Measurements from ENCODE around the gene TAGAP. TPM values are rescaled to one million over a fixed set of nuclear protein-coding genes. Genes with fewer than 3 reads are reported as not detected.
"Not testable (repeated sequence)": the region's sequence is repeated elsewhere in the genome, so short reads cannot be mapped to it uniquely, and the experiment has no call there.

TAGAP gene
- total RNA-seq, 1 donor from 2014 or later = 3.6 TPM

GRCh38 chr6:159045801-159046200 is 1.0 kb upstream of the TAGAP start:
- DNase-seq (ENCODE audit: low spot score) = no peak

- DNase-seq (ENCODE audit: low spot score) = no peak
These were observed 844 bp downstream of the TAGAP start for GRCh38 chr6:159043947-159044346.

GRCh38 chr6:159043251-159043650 is 1.5 kb downstream of the TAGAP start:
- no peak for DNase-seq (ENCODE audit: low spot score)

- no peak for DNase-seq (ENCODE audit: low spot score)
These were observed 2.0 kb downstream of the TAGAP start for GRCh38 chr6:159042826-159043181.

GRCh38 chr6:159042003-159042825 is 2.6 kb downstream of the TAGAP start:
- peak; percentile 74 for DNase-seq (ENCODE audit: low spot score)

- no peak for DNase-seq (ENCODE audit: low spot score)
These were observed 3.6 kb downstream of the TAGAP start for GRCh38 chr6:159041181-159041580.

GRCh38 chr6:159039885-159040258 is 4.9 kb downstream of the TAGAP start:
- DNase-seq (ENCODE audit: low spot score) = no peak

GRCh38 chr6:159038914-159039884 is 5.6 kb downstream of the TAGAP start:
- peak; percentile 68 for DNase-seq (ENCODE audit: low spot score)

- not testable (repeated sequence) for DNase-seq (ENCODE audit: low spot score)
These were observed 6.5 kb downstream of the TAGAP start for GRCh38 chr6:159038318-159038717.

GRCh38 chr6:159037756-159038290 is 7.0 kb downstream of the TAGAP start:
- peak; percentile 17 for DNase-seq (ENCODE audit: low spot score)

GRCh38 chr6:159036673-159037072 is 8.1 kb downstream of the TAGAP start:
- no peak for DNase-seq (ENCODE audit: low spot score)

GRCh38 chr6:159035891-159036290 is 8.9 kb downstream of the TAGAP start:
- DNase-seq (ENCODE audit: low spot score) = no peak

- DNase-seq (ENCODE audit: low spot score) = no peak
These were observed 11.4 kb downstream of the TAGAP start for GRCh38 chr6:159033160-159034049.

GRCh38 chr6:159031846-159032245 is 12.9 kb downstream of the TAGAP start:
- DNase-seq (ENCODE audit: low spot score) = no peak

GRCh38 chr6:159030168-159030567 is 14.6 kb downstream of the TAGAP start:
- DNase-seq (ENCODE audit: low spot score) = no peak

GRCh38 chr6:159025224-159025623 is 19.6 kb downstream of the TAGAP start:
- DNase-seq (ENCODE audit: low spot score) = not testable (repeated sequence)

- DNase-seq (ENCODE audit: low spot score) = no peak
These were observed 20.9 kb downstream of the TAGAP start for GRCh38 chr6:159023893-159024292.

GRCh38 chr6:159020011-159020410 is 24.8 kb downstream of the TAGAP start:
- DNase-seq (ENCODE audit: low spot score) = no peak

GRCh38 chr6:159017757-159018559 is 26.8 kb downstream of the TAGAP start:
- DNase-seq (ENCODE audit: low spot score) = no peak

- DNase-seq (ENCODE audit: low spot score) = no peak
These were observed 30.4 kb downstream of the TAGAP start for GRCh38 chr6:159014406-159014805.

Data from umbilical cord (tissue), 2 donors.